ENCODE results near the gene MAP6.
A peak's percentile ranks its signal among the peaks of the same experiment; 100 is the strongest.

- peak; percentile 44 to 73 (median 64) for TF ChIP-seq CTCF (IDR thresholded peaks at IDR 0.05)
- peak in 1 of 2 donors; percentile 40 for TF ChIP-seq POLR2A (IDR thresholded peaks at IDR 0.05)
Measured at GRCh38 chr11:75563978-75564552, 104.8 kb downstream of the MAP6 start.
